HTR-8/SVneo (cell line): ENCODE measurements around the gene ASAH2.

Source experiments
- DNase-seq: peaks from one replicate; pipeline ENCODE4 v3.0.0; 2011; ENCODE audit warnings: low spot score, mixed read lengths; ENCODE audit not compliant: insufficient read length
- FAIRE-seq: peaks from 2 replicates; lab custom pipeline; 2011; peaks lifted over from hg19 to GRCh38; lab: Jason Lieb, UNC

ASAH2 gene

GRCh38 chr10:50211670-50212069, 39.6 kb downstream of the ASAH2 start:
- FAIRE-seq = no peak

GRCh38 chr10:50210876-50211275, 40.4 kb downstream of the ASAH2 start:
- FAIRE-seq (no peak), DNase-seq (no peak)

More at GRCh38 chr10:50211670-50212069, 39.6 kb downstream of the ASAH2 start:
- no peak for DNase-seq
